HG03521 (cell line): Measurements from ENCODE around the gene RNASEH2A.

Source experiments
- ATAC-seq: cut with Tn5 transposase; IDR thresholded peaks from one replicate; pipeline ENCODE4 v1.9.1; 2021; ENCODE audit warnings: mild to moderate bottlenecking, moderate library complexity; ENCODE audit not compliant: unreplicated experiment

Gene RNASEH2A

GRCh38 chr19:12806242-12807081 lies at the start of gene RNASEH2A:
Gene RNASEH2A, plus strand, starts transcription at chr19:12806584. Its CDS starts 90 bp downstream, at chr19:12806674.
- ATAC-seq, result peak; percentile 78

- no peak for ATAC-seq
Measured at GRCh38 chr19:12757544-12758274, 48.7 kb upstream of the RNASEH2A start.

GRCh38 chr19:12759686-12760085 lies 46.7 kb upstream of the RNASEH2A start:
- no peak for ATAC-seq

- no peak for ATAC-seq
Measured at GRCh38 chr19:12763100-12763499, 43.3 kb upstream of the RNASEH2A start.

- ATAC-seq, result no peak
Measured at GRCh38 chr19:12764698-12765097, 41.7 kb upstream of the RNASEH2A start.

GRCh38 chr19:12766051-12766521 lies 40.3 kb upstream of the RNASEH2A start:
- ATAC-seq, result no peak

- ATAC-seq, result no peak
Measured at GRCh38 chr19:12767150-12767549, 39.2 kb upstream of the RNASEH2A start.

GRCh38 chr19:12767666-12768065 lies 38.7 kb upstream of the RNASEH2A start:
- ATAC-seq, result no peak

GRCh38 chr19:12769689-12770088 lies 36.7 kb upstream of the RNASEH2A start:
- ATAC-seq, result no peak

- no peak for ATAC-seq
Measured at GRCh38 chr19:12770922-12771321, 35.5 kb upstream of the RNASEH2A start.

- ATAC-seq, result no peak
Measured at GRCh38 chr19:12772323-12772722, 34.1 kb upstream of the RNASEH2A start.

- no peak for ATAC-seq
Measured at GRCh38 chr19:12773571-12773970, 32.8 kb upstream of the RNASEH2A start.

- no peak for ATAC-seq
Measured at GRCh38 chr19:12774588-12775555, 31.5 kb upstream of the RNASEH2A start, which contains the start of gene HOOK2. Gene HOOK2, minus strand, starts transcription at chr19:12775552. Its CDS starts 103 bp downstream, at chr19:12775449.

- no peak for ATAC-seq
Measured at GRCh38 chr19:12777217-12778016, 29.0 kb upstream of the RNASEH2A start.

- no peak for ATAC-seq
Measured at GRCh38 chr19:12778017-12778904, 28.1 kb upstream of the RNASEH2A start.

- ATAC-seq, result no peak
Measured at GRCh38 chr19:12778905-12779161, 27.6 kb upstream of the RNASEH2A start.

- ATAC-seq, result no peak
Measured at GRCh38 chr19:12779162-12779993, 27.0 kb upstream of the RNASEH2A start.

- ATAC-seq, result no peak
Measured at GRCh38 chr19:12782174-12782423, 24.3 kb upstream of the RNASEH2A start.
